ENCODE results near the gene PLCB3. TPM values are rescaled to one million over a fixed set of nuclear protein-coding genes. Genes with fewer than 3 reads are reported as not detected.

PLCB3 gene
- total RNA-seq, 3 donors from 2014 or later, result 6.2 to 8.2 (median 6.4) TPM

- ATAC-seq, result peak; percentile 5 to 7
- no peak for DNase-seq
- no peaks in the 10 kb centered on the region for H3K9me3 Mint-ChIP-seq
- H3K27me3 Mint-ChIP-seq (ENCODE audit: low read depth), result no peaks in the 10 kb centered on the region
- H3K36me3 Mint-ChIP-seq (ENCODE audit: insufficient read depth), result no peaks in the 10 kb centered on the region
- peaks cover 14% of the 10 kb centered on the region for H3K4me1 Mint-ChIP-seq (ENCODE audit: low read depth)
- H3K4me3 Mint-ChIP-seq, result peak overlapping the region; percentile 93
Measured at GRCh38 chr11:64268893-64269539, 17.7 kb downstream of the PLCB3 start.

GRCh38 chr11:64269540-64270220, 18.4 kb downstream of the PLCB3 start:
- Mint-ChIP-seq H3K4me3 (peak overlapping the region; percentile 93), H3K36me3 (ENCODE audit: insufficient read depth) (no peaks in the 10 kb centered on the region), H3K4me1 (ENCODE audit: low read depth) (peaks cover 14% of the 10 kb centered on the region), H3K9me3 (no peaks in the 10 kb centered on the region), H3K27me3 (ENCODE audit: low read depth) (no peaks in the 10 kb centered on the region)
- ATAC-seq (peak; percentile 83 to 85), DNase-seq (peak; percentile 97)

- no peak for DNase-seq
- Mint-ChIP-seq H3K4me1 (ENCODE audit: low read depth) (peaks cover 3% of the 10 kb centered on the region), H3K9me3 (no peaks in the 10 kb centered on the region), H3K27me3 (ENCODE audit: low read depth) (no peaks in the 10 kb centered on the region), H3K36me3 (ENCODE audit: insufficient read depth) (peaks cover 4% of the 10 kb centered on the region), H3K4me3 (no peak overlapping the region)
- ATAC-seq, result no peak
Measured at GRCh38 chr11:64275031-64275800, 23.9 kb downstream of the PLCB3 start.

- peaks cover 4% of the 10 kb centered on the region for H3K36me3 Mint-ChIP-seq (ENCODE audit: insufficient read depth)
- H3K4me1 Mint-ChIP-seq (ENCODE audit: low read depth), result peaks cover 2% of the 10 kb centered on the region
- H3K4me3 Mint-ChIP-seq, result no peak overlapping the region
- H3K27me3 Mint-ChIP-seq (ENCODE audit: low read depth), result no peaks in the 10 kb centered on the region
- H3K9me3 Mint-ChIP-seq, result no peaks in the 10 kb centered on the region
- no peak for ATAC-seq
- no peak for DNase-seq
Measured at GRCh38 chr11:64275841-64276240, 24.5 kb downstream of the PLCB3 start.

- Mint-ChIP-seq H3K4me3 (no peak overlapping the region), H3K9me3 (no peaks in the 10 kb centered on the region), H3K27me3 (ENCODE audit: low read depth) (no peaks in the 10 kb centered on the region), H3K36me3 (ENCODE audit: insufficient read depth) (peaks cover 10% of the 10 kb centered on the region), H3K4me1 (ENCODE audit: low read depth) (peaks cover 5% of the 10 kb centered on the region)
- no peak for ATAC-seq
- DNase-seq, result no peak
Measured at GRCh38 chr11:64276653-64277431, 25.5 kb downstream of the PLCB3 start.

- ATAC-seq (no peak), DNase-seq (no peak)
- Mint-ChIP-seq H3K27me3 (ENCODE audit: low read depth) (no peaks in the 10 kb centered on the region), H3K36me3 (ENCODE audit: insufficient read depth) (peaks cover 10% of the 10 kb centered on the region), H3K9me3 (no peaks in the 10 kb centered on the region), H3K4me3 (no peak overlapping the region), H3K4me1 (ENCODE audit: low read depth) (peaks cover 9% of the 10 kb centered on the region)
Measured at GRCh38 chr11:64278576-64279190, 27.4 kb downstream of the PLCB3 start.

- ATAC-seq (no peak), DNase-seq (no peak)
- Mint-ChIP-seq H3K27me3 (ENCODE audit: low read depth) (no peaks in the 10 kb centered on the region), H3K4me3 (no peak overlapping the region), H3K36me3 (ENCODE audit: insufficient read depth) (peaks cover 10% of the 10 kb centered on the region), H3K9me3 (no peaks in the 10 kb centered on the region), H3K4me1 (ENCODE audit: low read depth) (peaks cover 14% of the 10 kb centered on the region)
Measured at GRCh38 chr11:64281957-64282770, 30.8 kb downstream of the PLCB3 start.

GRCh38 chr11:64283092-64283491, 31.8 kb downstream of the PLCB3 start:
- DNase-seq (no peak), ATAC-seq (no peak)
- Mint-ChIP-seq H3K36me3 (ENCODE audit: insufficient read depth) (peaks cover 10% of the 10 kb centered on the region), H3K4me3 (peak overlapping the region; percentile 49), H3K9me3 (no peaks in the 10 kb centered on the region), H3K4me1 (ENCODE audit: low read depth) (peaks cover 14% of the 10 kb centered on the region), H3K27me3 (ENCODE audit: low read depth) (no peaks in the 10 kb centered on the region)

DNA sequence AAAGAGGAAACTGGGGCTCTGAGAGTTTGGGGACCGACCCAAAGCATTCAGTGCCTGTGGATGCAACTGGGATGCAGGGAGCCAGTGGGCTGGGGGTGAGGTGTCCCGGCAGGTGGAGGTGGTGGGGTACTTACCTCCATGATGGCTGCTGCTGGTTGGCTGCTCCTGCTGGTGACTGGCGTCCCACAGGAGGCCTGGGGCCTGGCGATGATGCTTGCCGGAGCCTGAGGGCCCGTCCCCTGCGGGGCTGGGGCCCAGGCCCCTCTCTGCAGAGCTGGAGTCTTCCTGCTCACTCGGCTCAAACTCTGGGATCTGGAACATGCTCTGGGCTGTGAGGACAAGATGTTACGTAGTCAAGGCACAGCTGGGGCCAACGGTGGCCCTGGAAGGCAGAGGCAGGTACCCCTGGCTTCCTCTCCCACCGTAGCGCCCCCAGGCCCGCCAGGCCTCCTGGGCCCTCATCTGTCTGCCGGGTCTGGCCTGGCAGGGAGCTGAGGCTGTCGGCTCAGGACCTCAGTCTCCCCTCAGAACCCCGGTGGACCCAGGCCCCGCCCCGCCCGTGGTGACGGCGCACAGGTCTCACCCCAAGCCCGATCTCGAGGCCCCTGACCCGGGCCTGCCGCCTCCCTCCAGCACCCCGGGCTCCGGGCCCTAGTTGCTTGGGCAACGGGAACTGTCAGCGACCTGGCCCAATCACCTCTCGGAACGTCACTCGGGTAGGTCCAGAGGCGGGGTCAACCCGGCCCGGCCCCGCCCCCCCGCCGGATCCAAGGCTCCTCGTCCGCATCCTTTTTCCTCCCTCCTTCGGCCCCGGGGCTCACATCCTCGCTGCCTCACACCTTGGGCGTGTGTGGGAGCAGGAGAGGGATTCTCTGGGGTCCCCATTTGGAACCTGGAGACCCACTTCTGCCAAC, 33.0 kb downstream of the PLCB3 start, which contains the start of gene BAD:
Gene BAD, minus strand, starts transcription at position 618 of the 914 bp plus-strand sequence. Its CDS starts 297 bp downstream, at position 321.
- ATAC-seq (peak; percentile 86 to 87), DNase-seq (peak; percentile 87)
- H3K4me3 Mint-ChIP-seq, result peak within 1 kb of the TSS; percentile 85
- H3K9me3 Mint-ChIP-seq, result no peaks in the 10 kb centered on the region
- H3K4me1 Mint-ChIP-seq (ENCODE audit: low read depth), result peaks cover 14% of the 10 kb centered on the region
- peaks cover 6% of the 10 kb centered on the region for H3K36me3 Mint-ChIP-seq (ENCODE audit: insufficient read depth)
- H3K27me3 Mint-ChIP-seq (ENCODE audit: low read depth), result no peaks in the 10 kb centered on the region

DNA sequence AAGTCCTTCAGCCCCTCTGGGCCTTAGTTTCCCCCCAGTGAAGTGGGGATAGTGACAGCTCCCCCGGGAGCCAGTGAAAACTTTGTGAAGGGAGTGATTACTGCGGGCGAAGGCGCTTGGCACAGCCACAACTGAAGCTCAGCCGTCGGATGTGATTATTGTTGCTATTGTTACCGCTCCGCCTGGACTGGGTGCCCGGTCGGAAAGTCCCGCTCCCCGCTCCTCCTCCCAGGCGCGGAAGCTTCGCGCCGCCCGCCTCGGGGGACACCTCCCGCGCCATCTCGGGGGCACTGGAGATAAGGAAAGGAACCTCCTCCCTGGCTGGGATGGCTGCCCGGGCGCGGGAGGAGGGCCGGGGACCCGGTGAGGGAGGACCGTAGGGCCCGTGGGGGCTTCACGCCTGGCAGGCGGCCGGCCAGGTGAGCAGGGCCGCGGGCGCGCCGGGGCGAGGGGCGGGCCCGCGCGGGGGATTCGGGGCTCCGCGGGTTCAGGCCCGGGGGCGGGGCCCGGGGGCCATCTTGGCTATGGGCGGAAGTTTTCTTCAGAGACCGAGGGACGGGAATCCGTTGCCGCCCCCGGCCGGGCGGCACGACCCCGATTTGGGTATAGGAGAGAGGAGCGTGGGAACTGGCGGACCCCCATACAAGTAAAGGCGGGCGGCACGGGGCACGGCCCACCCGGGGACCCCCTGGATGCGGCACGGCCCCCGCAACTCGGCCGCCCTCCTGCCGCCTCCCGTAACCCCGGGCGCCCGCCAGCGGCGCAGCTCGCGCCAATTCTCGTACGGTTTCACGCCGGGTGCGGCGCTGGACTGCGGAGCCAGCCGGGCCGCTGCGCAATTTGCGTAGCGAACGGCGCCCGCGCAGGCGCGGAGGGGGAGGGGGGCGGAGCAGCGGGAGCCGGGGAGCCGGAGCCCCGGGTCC, 33.9 kb downstream of the PLCB3 start, which contains the start of gene GPR137:
Gene GPR137, plus strand, starts transcription at position 887 of the 923 bp plus-strand sequence. CDS start 677 bp downstream, outside the sequence.
- peaks cover 14% of the 10 kb centered on the region for H3K4me1 Mint-ChIP-seq (ENCODE audit: low read depth)
- peaks cover 9% of the 10 kb centered on the region for H3K36me3 Mint-ChIP-seq (ENCODE audit: insufficient read depth)
- ATAC-seq (peak; percentile 69 to 71), DNase-seq (peak; percentile 89)
- H3K27me3 Mint-ChIP-seq (ENCODE audit: low read depth), result peaks cover under 1% of the 10 kb centered on the region
- H3K4me3 Mint-ChIP-seq, result peak within 1 kb of the TSS; percentile 85
- no peaks in the 10 kb centered on the region for H3K9me3 Mint-ChIP-seq
